Keratinocyte (primary cell): ENCODE data around the gene PHETA1. TPM values are rescaled to one million over a fixed set of nuclear protein-coding genes. Genes with fewer than 3 reads are reported as not detected.

Source experiments
- DNase-seq: peaks from one replicate; pipeline ENCODE4 v3.0.0-alpha.2; 2011; ENCODE audit warnings: low read depth, missing footprints, low spot score
- FAIRE-seq: peaks from 2 replicates; lab custom pipeline; 2011; peaks lifted over from hg19 to GRCh38; lab: Jason Lieb, UNC
- H2AFZ ChIP-seq: 2 replicates; pipeline ENCODE4 v1.6.0; 2012; ENCODE audit warnings: low read length, control low read depth, inconsistent platforms; ENCODE audit not compliant: control insufficient read depth
- H3K27ac ChIP-seq: 2 replicates; pipeline ENCODE4 v1.5.1; 2011; ENCODE audit warnings: low read length; ENCODE audit not compliant: control insufficient read depth, insufficient read depth
- H3K27me3 ChIP-seq: 3 replicates; pipeline ENCODE4 v1.6.0; 2011; ENCODE audit warnings: low read length; ENCODE audit not compliant: control insufficient read depth, insufficient read depth; ENCODE audit errors: extremely low read depth
- H3K36me3 ChIP-seq, 2 experiments: 2 replicates in 1 of 2; 3 replicates in 1 of 2; pipeline ENCODE4 v1.5.1; 2011; ENCODE audit warnings: low read length in 2 of 2, mild to moderate bottlenecking in 1 of 2; ENCODE audit not compliant: control insufficient read depth in 2 of 2, insufficient read depth in 2 of 2; ENCODE audit errors: extremely low read depth in 1 of 2
- H3K4me1 ChIP-seq: 3 replicates; pipeline ENCODE4 v1.5.1; 2011; ENCODE audit warnings: low read length; ENCODE audit not compliant: control insufficient read depth, insufficient read depth; ENCODE audit errors: extremely low read depth
- H3K4me2 ChIP-seq: 3 replicates; pipeline ENCODE4 v1.6.0; 2011; ENCODE audit warnings: low read depth, low read length; ENCODE audit not compliant: control insufficient read depth, insufficient read depth; ENCODE audit errors: extremely low read depth
- H3K4me3 ChIP-seq, 3 experiments: fragments of 200-600 bp in 1 of 3; sonication (generic) in 1 of 3; 2 replicates in 2 of 3; 3 replicates in 1 of 3; pipeline ENCODE4 v1.5.1; 2011 to 2016; ENCODE audit warnings: low read length in 3 of 3, mild to moderate bottlenecking in 3 of 3, control low read depth in 2 of 3, inconsistent platforms in 1 of 3, low read depth in 1 of 3, mixed read lengths in 1 of 3, mixed run types in 1 of 3, moderate library complexity in 1 of 3; ENCODE audit not compliant: control insufficient read depth in 2 of 3, insufficient read depth in 2 of 3; ENCODE audit errors: extremely low read depth in 1 of 3
- H3K79me2 ChIP-seq: 2 replicates; pipeline ENCODE4 v1.6.0; 2012; ENCODE audit warnings: low read length; ENCODE audit not compliant: control insufficient read depth, insufficient read depth
- H3K9ac ChIP-seq: 3 replicates; pipeline ENCODE4 v1.6.0; 2011; ENCODE audit warnings: low read length; ENCODE audit not compliant: control insufficient read depth, insufficient read depth; ENCODE audit errors: extremely low read depth
- H3K9me1 ChIP-seq: 3 replicates; pipeline ENCODE4 v1.6.0; 2011; ENCODE audit warnings: low read length; ENCODE audit not compliant: control insufficient read depth, insufficient read depth; ENCODE audit errors: extremely low read depth
- H3K9me3 ChIP-seq: 2 replicates; pipeline ENCODE4 v1.5.1; 2012; ENCODE audit warnings: low read depth, low read length; ENCODE audit not compliant: control insufficient read depth
- H4K20me1 ChIP-seq: 3 replicates; pipeline ENCODE4 v1.6.0; 2011; ENCODE audit warnings: low read length; ENCODE audit not compliant: control insufficient read depth, insufficient read depth; ENCODE audit errors: extremely low read depth
- EZH2 ChIP-seq: IDR thresholded peaks from one replicate; pipeline ENCODE4 v1.6.1; 2012; ENCODE audit warnings: inconsistent platforms, mild to moderate bottlenecking, low read length, moderate library complexity
- dilution Hi-C: fragments of 300-500 bp; cut with MboI; formaldehyde crosslinking; loops from one replicate; pipeline ENCODE4 v1.7.0; 2020; ENCODE audit warnings: low sequenced_read_pairs; ENCODE audit not compliant: extremely low pct_ligation_motif_present
- polyA plus RNA-seq, 5 experiments: library from polyadenylated mRNA; depleted of rRNA in 3 of 5; stranded (reverse) in 3 of 5; stranded (forward) in 1 of 5; unstranded in 1 of 5; fragments of >200 nt; gene quantifications; 1 replicate in 1 of 5; 2 replicates in 3 of 5; 3 replicates in 1 of 5; pipeline versions ENCODE4 v1.2.1 to v1.2.3, GENCODE V29; 2011 to 2012; ENCODE audit warnings: missing spikeins in 2 of 5, low read depth in 1 of 5, low replicate concordance in 1 of 5
- TF ChIP-seq, protein P1 (sequence below), 3 experiments: IDR thresholded peaks in 1 of 3; conservative IDR thresholded peaks in 1 of 3; optimal IDR thresholded peaks in 1 of 3; 2 replicates in 2 of 3; 3 replicates in 1 of 3; pipeline versions ENCODE3 to v1.5.1; 2011; ENCODE audit warnings: low read length in 3 of 3, mild to moderate bottlenecking in 3 of 3, moderate library complexity in 2 of 3, control low read depth in 1 of 3, inconsistent platforms in 1 of 3; ENCODE audit not compliant: insufficient read depth in 2 of 3; ENCODE audit errors: extremely low read depth in 1 of 3

PHETA1 gene
- polyA plus RNA-seq, 1 donor (not counting 4 experiments of a cell fraction or from before 2014, with no cell fraction given) = 1.7 TPM

DNA sequence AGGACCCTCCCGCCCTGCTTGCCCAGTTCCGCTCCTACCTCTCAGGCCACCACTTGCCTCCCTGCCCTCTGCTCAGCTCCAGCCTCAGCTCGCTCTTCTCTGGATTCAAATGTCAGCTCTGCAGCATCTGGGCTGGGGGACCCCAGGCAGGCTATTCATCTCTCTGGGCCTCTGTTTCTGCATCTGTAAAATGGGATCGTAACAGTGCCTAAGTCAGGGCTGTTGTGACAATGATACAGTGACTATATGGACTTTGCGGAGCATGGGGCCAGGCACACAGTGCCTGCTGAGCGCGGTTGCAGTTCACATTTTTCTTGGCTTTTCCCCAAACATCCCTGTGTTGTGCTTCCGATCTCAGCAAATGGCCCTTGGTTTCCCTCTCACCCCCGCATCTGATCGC, 2.8 kb downstream of the PHETA1 start:
- no peak for TF ChIP-seq EZH2
- TF ChIP-seq, protein P1, sequence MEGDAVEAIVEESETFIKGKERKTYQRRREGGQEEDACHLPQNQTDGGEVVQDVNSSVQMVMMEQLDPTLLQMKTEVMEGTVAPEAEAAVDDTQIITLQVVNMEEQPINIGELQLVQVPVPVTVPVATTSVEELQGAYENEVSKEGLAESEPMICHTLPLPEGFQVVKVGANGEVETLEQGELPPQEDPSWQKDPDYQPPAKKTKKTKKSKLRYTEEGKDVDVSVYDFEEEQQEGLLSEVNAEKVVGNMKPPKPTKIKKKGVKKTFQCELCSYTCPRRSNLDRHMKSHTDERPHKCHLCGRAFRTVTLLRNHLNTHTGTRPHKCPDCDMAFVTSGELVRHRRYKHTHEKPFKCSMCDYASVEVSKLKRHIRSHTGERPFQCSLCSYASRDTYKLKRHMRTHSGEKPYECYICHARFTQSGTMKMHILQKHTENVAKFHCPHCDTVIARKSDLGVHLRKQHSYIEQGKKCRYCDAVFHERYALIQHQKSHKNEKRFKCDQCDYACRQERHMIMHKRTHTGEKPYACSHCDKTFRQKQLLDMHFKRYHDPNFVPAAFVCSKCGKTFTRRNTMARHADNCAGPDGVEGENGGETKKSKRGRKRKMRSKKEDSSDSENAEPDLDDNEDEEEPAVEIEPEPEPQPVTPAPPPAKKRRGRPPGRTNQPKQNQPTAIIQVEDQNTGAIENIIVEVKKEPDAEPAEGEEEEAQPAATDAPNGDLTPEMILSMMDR (optimal IDR thresholded peaks at IDR 0.05 in 1 of 3, IDR thresholded peaks at IDR 0.05 in 1 of 3, conservative IDR thresholded peaks at IDR 0.05 in 1 of 3; ENCODE audit: extremely low read depth in 1 of 3, insufficient read depth in 2 of 3, low read length in 3 of 3) = no peak
- FAIRE-seq = no peak
- no peak overlapping the region for H3K4me3 ChIP-seq
- no peak overlapping the region for H2AFZ ChIP-seq
- H3K4me1 ChIP-seq = peaks cover 18% of the 10 kb centered on the region
- H3K9me1 ChIP-seq = no peaks in the 10 kb centered on the region
- no peaks in the 10 kb centered on the region for H3K79me2 ChIP-seq
- peaks cover 1 to 2% of the 10 kb centered on the region in 2 experiments for H3K36me3 ChIP-seq
- dilution Hi-C loops = no loop called here
- H3K4me2 ChIP-seq = no peak overlapping the region
- H3K9me3 ChIP-seq = no peaks in the 10 kb centered on the region
- no peak overlapping the region for H3K27ac ChIP-seq
- H3K27me3 ChIP-seq = no peaks in the 10 kb centered on the region
- H4K20me1 ChIP-seq = no peaks in the 10 kb centered on the region
- H3K9ac ChIP-seq = no peak overlapping the region
- no peak for DNase-seq

DNA sequence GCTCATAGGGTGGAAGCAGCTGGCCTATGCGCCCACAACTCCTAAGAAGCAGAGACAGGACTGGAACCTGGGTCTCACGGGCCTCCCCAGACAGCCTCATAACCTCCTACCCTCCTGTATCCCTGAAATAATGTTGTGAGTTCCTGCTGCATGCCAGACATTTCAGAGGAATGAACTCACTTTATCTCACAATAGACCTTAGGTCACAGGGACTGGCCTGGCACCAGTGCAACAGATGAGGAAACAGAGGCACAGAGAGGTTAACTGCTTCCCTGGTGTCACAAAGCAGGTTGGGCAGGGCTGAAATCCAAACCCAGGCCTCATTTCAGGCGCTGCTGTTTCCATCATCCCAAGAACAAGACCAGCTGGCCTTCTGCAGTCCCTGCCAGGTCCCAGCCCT, 5.3 kb downstream of the PHETA1 start:
- Histone ChIP-seq H3K9ac (no peak overlapping the region), H3K9me3 (no peaks in the 10 kb centered on the region), H4K20me1 (no peaks in the 10 kb centered on the region), H3K4me3 (no peak overlapping the region), H3K27ac (no peak overlapping the region), H3K79me2 (no peaks in the 10 kb centered on the region), H3K4me1 (peaks cover 11% of the 10 kb centered on the region), H3K4me2 (no peak overlapping the region), H3K9me1 (no peaks in the 10 kb centered on the region), H2AFZ (no peak overlapping the region), H3K36me3 (peaks cover 1 to 2% of the 10 kb centered on the region in 2 experiments), H3K27me3 (no peaks in the 10 kb centered on the region)
- TF ChIP-seq, protein P1 (optimal IDR thresholded peaks at IDR 0.05 in 1 of 3, IDR thresholded peaks at IDR 0.05 in 1 of 3, conservative IDR thresholded peaks at IDR 0.05 in 1 of 3; ENCODE audit: extremely low read depth in 1 of 3, insufficient read depth in 2 of 3, low read length in 3 of 3) = no peak
- no peak for TF ChIP-seq EZH2
- FAIRE-seq (no peak), DNase-seq (no peak)
- dilution Hi-C loops = no loop called here
